WTC11 (cell line): ENCODE measurements around the gene CHKB. TPM values are rescaled to one million over a fixed set of nuclear protein-coding genes. Genes with fewer than 3 reads are reported as not detected.

Experiments
- ATAC-seq: fragments of 200-7000 bp; cut with Tn5 transposase; 2 replicates; pipeline ENCODE4 v1.10.0; 2021; ENCODE audit warnings: mild to moderate bottlenecking, moderate library complexity
- CTCF ChIA-PET: fragments of 300-600 bp; sonication (Branson Sonifier 250); formaldehyde crosslinking; loops from one replicate; lab custom pipeline; 2021; ENCODE audit warnings: antibody characterized with exemption; lab: Charles Lee
- POLR2A ChIA-PET: fragments of 350-600 bp; sonication (Branson Sonifier 250); formaldehyde crosslinking; loops from one replicate; lab custom pipeline; 2021; ENCODE audit warnings: antibody characterized with exemption; lab: Charles Lee
- DNase-seq: peaks from one replicate; pipeline ENCODE4 v3.0.0; 2021; ENCODE audit warnings: low spot score
- H3K27ac Mint-ChIP-seq: 2 replicates; pipeline ENCODE4 v1.8.0; 2021; ENCODE audit warnings: mixed read lengths
- H3K27me3 Mint-ChIP-seq: 2 replicates; pipeline ENCODE4 v1.8.0; 2021; ENCODE audit warnings: low read depth, mild to moderate bottlenecking, moderate library complexity, mixed read lengths
- H3K36me3 Mint-ChIP-seq: 2 replicates; pipeline ENCODE4 v1.8.0; 2021; ENCODE audit warnings: mixed read lengths
- H3K4me1 Mint-ChIP-seq: 2 replicates; pipeline ENCODE4 v1.8.0; 2022; ENCODE audit warnings: mixed read lengths
- H3K4me3 Mint-ChIP-seq: 2 replicates; pipeline ENCODE4 v1.8.0; 2021; ENCODE audit warnings: mild to moderate bottlenecking, moderate library complexity, mixed read lengths
- H3K9me3 Mint-ChIP-seq: 2 replicates; pipeline ENCODE4 v1.8.0; 2021; ENCODE audit warnings: mixed read lengths
- CREB1 ChIP-seq: sonication (generic); formaldehyde crosslinking; IDR thresholded peaks from 2 replicates; pipeline ENCODE4 v1.8.0; 2023; ENCODE audit warnings: mild to moderate bottlenecking, missing genetic modification reagents
- CREM ChIP-seq: sonication (generic); formaldehyde crosslinking; IDR thresholded peaks from 2 replicates; pipeline ENCODE4 v1.8.1; 2022; ENCODE audit warnings: mild to moderate bottlenecking, missing genetic modification reagents, moderate library complexity
- FOXK1 ChIP-seq: sonication (generic); formaldehyde crosslinking; IDR thresholded peaks from 2 replicates; pipeline ENCODE4 v1.8.0; 2022; ENCODE audit warnings: mild to moderate bottlenecking, moderate library complexity, missing genetic modification reagents
- GTF2I ChIP-seq: fragments of 250-450 bp; sonication (Bioruptor Pico); conservative IDR thresholded peaks from 2 replicates; pipeline ENCODE4 v1.4.0; 2021; ENCODE audit warnings: mild to moderate bottlenecking
- NR1H2 ChIP-seq: sonication (generic); formaldehyde crosslinking; IDR thresholded peaks from 2 replicates; pipeline ENCODE4 v1.9.0; 2021; ENCODE audit warnings: mild to moderate bottlenecking, moderate library complexity, missing genetic modification reagents
- RORB ChIP-seq: fragments of 250-450 bp; sonication (Bioruptor Pico); IDR thresholded peaks from 2 replicates; pipeline ENCODE4 v1.9.0; 2021; ENCODE audit warnings: mild to moderate bottlenecking
- SMAD3 ChIP-seq: sonication (generic); formaldehyde crosslinking; IDR thresholded peaks from 2 replicates; pipeline ENCODE4 v1.8.0; 2022; ENCODE audit warnings: missing genetic modification reagents, mild to moderate bottlenecking, borderline replicate concordance
- total RNA-seq: library from RNA; stranded (reverse); gene quantifications from 3 replicates; pipeline ENCODE4 v1.2.3, GENCODE V29; 2021
- TF ChIP-seq, protein P1 (sequence below): fragments of 250-450 bp; sonication (Bioruptor Pico); IDR thresholded peaks from 2 replicates; pipeline ENCODE4 v1.9.0; 2021; ENCODE audit warnings: mild to moderate bottlenecking, borderline replicate concordance
- TF ChIP-seq, protein P2 (sequence below): sonication (generic); formaldehyde crosslinking; IDR thresholded peaks from 2 replicates; pipeline ENCODE4 v1.8.1; 2023; ENCODE audit warnings: mild to moderate bottlenecking, missing genetic modification reagents
- TF ChIP-seq, protein P3 (sequence below): sonication (generic); formaldehyde crosslinking; IDR thresholded peaks from 2 replicates; pipeline ENCODE4 v1.8.1; 2023; ENCODE audit warnings: mild to moderate bottlenecking, missing genetic modification reagents, moderate library complexity
- TF ChIP-seq, protein P4 (sequence below): sonication (generic); formaldehyde crosslinking; IDR thresholded peaks from 2 replicates; pipeline ENCODE4 v1.8.1; 2023; ENCODE audit warnings: mild to moderate bottlenecking, missing genetic modification reagents
- TF ChIP-seq, protein P5 (sequence below): fragments of 250-450 bp; sonication (Bioruptor Pico); IDR thresholded peaks from 2 replicates; pipeline ENCODE4 v1.9.0; 2021; ENCODE audit warnings: mild to moderate bottlenecking

Gene CHKB
- total RNA-seq, 1 experiment from 2014 or later = 75.4 TPM

DNA sequence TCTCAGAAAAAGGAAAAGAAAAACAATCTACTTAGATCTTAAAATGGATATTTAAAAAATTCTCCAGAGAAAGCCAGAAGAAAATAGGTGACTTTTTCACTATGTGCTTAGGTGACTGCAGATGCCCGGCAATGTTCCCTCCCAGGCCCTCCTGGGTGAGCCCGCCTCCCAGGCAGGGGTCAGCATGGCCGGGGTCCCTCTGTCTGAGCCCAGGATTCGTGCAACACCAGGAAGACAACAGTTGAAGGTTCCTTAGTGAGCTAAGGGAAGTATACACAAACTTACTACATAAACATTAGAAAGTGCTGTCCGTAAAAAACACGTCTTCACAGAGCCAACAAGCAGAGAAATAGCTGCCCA, 29.5 kb upstream of the CHKB start:
- H3K9me3 Mint-ChIP-seq = no peaks in the 10 kb centered on the region
- no peak for TF ChIP-seq SMAD3 (CRISPR knock-in tag)
- TF ChIP-seq, protein P1, sequence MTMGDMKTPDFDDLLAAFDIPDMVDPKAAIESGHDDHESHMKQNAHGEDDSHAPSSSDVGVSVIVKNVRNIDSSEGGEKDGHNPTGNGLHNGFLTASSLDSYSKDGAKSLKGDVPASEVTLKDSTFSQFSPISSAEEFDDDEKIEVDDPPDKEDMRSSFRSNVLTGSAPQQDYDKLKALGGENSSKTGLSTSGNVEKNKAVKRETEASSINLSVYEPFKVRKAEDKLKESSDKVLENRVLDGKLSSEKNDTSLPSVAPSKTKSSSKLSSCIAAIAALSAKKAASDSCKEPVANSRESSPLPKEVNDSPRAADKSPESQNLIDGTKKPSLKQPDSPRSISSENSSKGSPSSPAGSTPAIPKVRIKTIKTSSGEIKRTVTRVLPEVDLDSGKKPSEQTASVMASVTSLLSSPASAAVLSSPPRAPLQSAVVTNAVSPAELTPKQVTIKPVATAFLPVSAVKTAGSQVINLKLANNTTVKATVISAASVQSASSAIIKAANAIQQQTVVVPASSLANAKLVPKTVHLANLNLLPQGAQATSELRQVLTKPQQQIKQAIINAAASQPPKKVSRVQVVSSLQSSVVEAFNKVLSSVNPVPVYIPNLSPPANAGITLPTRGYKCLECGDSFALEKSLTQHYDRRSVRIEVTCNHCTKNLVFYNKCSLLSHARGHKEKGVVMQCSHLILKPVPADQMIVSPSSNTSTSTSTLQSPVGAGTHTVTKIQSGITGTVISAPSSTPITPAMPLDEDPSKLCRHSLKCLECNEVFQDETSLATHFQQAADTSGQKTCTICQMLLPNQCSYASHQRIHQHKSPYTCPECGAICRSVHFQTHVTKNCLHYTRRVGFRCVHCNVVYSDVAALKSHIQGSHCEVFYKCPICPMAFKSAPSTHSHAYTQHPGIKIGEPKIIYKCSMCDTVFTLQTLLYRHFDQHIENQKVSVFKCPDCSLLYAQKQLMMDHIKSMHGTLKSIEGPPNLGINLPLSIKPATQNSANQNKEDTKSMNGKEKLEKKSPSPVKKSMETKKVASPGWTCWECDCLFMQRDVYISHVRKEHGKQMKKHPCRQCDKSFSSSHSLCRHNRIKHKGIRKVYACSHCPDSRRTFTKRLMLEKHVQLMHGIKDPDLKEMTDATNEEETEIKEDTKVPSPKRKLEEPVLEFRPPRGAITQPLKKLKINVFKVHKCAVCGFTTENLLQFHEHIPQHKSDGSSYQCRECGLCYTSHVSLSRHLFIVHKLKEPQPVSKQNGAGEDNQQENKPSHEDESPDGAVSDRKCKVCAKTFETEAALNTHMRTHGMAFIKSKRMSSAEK (CRISPR knock-in tag) = no peak
- TF ChIP-seq, protein P2, sequence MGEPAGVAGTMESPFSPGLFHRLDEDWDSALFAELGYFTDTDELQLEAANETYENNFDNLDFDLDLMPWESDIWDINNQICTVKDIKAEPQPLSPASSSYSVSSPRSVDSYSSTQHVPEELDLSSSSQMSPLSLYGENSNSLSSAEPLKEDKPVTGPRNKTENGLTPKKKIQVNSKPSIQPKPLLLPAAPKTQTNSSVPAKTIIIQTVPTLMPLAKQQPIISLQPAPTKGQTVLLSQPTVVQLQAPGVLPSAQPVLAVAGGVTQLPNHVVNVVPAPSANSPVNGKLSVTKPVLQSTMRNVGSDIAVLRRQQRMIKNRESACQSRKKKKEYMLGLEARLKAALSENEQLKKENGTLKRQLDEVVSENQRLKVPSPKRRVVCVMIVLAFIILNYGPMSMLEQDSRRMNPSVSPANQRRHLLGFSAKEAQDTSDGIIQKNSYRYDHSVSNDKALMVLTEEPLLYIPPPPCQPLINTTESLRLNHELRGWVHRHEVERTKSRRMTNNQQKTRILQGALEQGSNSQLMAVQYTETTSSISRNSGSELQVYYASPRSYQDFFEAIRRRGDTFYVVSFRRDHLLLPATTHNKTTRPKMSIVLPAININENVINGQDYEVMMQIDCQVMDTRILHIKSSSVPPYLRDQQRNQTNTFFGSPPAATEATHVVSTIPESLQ (CRISPR knock-in tag) = no peak
- TF ChIP-seq, protein P3, sequence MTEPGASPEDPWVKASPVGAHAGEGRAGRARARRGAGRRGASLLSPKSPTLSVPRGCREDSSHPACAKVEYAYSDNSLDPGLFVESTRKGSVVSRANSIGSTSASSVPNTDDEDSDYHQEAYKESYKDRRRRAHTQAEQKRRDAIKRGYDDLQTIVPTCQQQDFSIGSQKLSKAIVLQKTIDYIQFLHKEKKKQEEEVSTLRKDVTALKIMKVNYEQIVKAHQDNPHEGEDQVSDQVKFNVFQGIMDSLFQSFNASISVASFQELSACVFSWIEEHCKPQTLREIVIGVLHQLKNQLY = no peak
- TF ChIP-seq, all 79 proteins: peak for 0
- H3K27ac Mint-ChIP-seq = no peak overlapping the region
- H3K36me3 Mint-ChIP-seq = no peaks in the 10 kb centered on the region
- ATAC-seq (no peak), DNase-seq (no peak)
- H3K4me3 Mint-ChIP-seq = no peak overlapping the region
- CTCF ChIA-PET = interaction anchor here (0.6 to 2.5 kb wide), 11 partner anchors 9 to 470 kb away, joined by 3 to 12 read pairs (median 4); partner anchors contain the start of genes ARSA, CHKB, SCO2 and SYCE3
- POLR2A ChIA-PET = no interaction called here
- H3K27me3 Mint-ChIP-seq = peaks cover 16% of the 10 kb centered on the region
- peaks cover 14% of the 10 kb centered on the region for H3K4me1 Mint-ChIP-seq

DNA sequence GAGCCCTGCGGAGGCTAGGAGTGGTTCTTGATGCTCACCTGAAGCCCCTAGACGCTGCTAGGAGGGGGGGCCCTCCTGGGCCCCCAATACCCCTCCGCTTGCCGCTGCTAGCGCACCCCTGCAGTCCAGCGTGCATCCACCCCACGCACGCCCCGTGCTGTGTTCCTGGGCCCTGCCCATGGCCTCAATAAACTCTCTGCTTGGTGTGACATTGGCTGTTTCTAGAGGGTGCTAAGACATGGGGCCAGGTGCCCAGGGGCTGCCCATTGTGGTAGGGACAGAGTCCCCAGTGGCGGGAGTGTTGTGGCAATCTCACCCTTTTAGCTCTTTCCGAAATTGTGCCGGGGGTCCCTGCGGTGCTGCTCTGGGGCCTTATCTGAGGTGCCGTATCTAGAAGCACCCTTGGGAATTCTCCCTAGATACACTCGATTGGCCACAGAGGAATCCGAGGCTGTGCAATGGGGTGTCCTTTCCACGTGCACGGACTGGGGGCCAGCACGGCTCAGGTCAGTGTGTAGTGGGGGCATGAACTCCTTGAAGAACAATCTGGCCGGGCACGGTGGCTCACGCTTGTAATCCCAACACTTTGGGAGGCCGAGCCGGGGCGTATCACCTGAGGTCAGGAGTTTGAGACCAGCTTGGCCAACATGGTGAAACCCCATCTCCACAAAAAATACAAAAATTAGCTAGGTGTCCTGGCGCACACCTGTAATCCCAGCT, 28.9 kb upstream of the CHKB start:
- DNase-seq (no peak), ATAC-seq (no peak)
- Mint-ChIP-seq H3K4me1 (peaks cover 14% of the 10 kb centered on the region), H3K27me3 (peaks cover 16% of the 10 kb centered on the region), H3K4me3 (no peak overlapping the region), H3K9me3 (no peaks in the 10 kb centered on the region), H3K27ac (no peak overlapping the region), H3K36me3 (no peaks in the 10 kb centered on the region)
- CTCF ChIA-PET = interaction anchor here (1.3 to 2.5 kb wide), 4 partner anchors 9 to 163 kb away, joined by 4 to 12 read pairs (median 8); partner anchors contain the start of genes ARSA and SYCE3
- POLR2A ChIA-PET = no interaction called here
- TF ChIP-seq CREM (CRISPR knock-in tag) (no peak), RORB (CRISPR knock-in tag) (no peak), CREB1 (CRISPR knock-in tag) (no peak), FOXK1 (no peak), NR1H2 (no peak), GTF2I (CRISPR knock-in tag) (no peak)
- TF ChIP-seq, protein P2 (CRISPR knock-in tag) = no peak
- TF ChIP-seq, protein P4, sequence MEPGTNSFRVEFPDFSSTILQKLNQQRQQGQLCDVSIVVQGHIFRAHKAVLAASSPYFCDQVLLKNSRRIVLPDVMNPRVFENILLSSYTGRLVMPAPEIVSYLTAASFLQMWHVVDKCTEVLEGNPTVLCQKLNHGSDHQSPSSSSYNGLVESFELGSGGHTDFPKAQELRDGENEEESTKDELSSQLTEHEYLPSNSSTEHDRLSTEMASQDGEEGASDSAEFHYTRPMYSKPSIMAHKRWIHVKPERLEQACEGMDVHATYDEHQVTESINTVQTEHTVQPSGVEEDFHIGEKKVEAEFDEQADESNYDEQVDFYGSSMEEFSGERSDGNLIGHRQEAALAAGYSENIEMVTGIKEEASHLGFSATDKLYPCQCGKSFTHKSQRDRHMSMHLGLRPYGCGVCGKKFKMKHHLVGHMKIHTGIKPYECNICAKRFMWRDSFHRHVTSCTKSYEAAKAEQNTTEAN (CRISPR knock-in tag) = no peak
- TF ChIP-seq, protein P5, sequence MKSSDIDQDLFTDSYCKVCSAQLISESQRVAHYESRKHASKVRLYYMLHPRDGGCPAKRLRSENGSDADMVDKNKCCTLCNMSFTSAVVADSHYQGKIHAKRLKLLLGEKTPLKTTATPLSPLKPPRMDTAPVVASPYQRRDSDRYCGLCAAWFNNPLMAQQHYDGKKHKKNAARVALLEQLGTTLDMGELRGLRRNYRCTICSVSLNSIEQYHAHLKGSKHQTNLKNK (CRISPR knock-in tag) = no peak
